IPS DF 4.7 (cell line): Measurements from ENCODE around the gene ANKRD53.

Source experiments
- DNase-seq: peaks from one replicate; pipeline ENCODE4 v3.0.0-alpha.2; 2013; ENCODE audit warnings: low spot score; ENCODE audit errors: extremely low read depth

Gene ANKRD53

DNA sequence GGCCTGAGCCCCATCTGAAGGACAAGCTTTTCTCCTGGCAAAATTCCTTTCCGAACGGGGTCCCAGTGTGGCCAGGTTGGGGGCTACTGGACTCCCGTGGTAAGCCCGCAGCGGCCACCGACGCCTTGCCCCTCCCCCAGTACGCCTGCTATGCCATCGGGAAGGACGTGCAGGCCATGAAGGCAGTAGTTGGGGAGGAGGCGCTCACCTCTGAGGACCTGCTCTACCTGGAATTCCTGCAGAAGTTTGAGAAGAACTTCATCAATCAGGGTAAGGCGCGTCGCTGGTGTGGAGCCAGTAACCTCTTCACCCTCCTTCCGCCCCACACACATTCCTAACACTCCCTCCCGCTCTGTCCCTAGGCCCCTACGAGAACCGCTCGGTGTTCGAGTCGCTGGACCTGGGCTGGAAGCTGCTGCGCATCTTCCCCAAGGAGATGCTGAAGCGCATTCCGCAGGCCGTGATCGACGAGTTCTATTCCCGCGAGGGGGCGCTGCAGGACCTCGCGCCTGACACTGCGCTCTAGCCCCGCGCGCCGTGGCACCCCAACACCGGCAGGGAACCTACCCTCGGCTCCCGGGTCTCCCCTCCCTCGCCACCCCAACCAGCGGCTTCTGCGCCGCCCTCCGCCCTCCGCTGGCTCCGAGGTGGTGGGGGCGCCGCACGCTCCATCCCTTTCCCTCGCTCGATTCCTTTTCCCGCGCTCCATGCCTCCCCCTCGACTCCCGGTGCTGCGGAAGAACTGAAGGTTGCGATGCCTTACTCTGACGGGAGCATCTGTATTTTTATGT, 13.6 kb upstream of the ANKRD53 start:
- no peak for DNase-seq

DNA sequence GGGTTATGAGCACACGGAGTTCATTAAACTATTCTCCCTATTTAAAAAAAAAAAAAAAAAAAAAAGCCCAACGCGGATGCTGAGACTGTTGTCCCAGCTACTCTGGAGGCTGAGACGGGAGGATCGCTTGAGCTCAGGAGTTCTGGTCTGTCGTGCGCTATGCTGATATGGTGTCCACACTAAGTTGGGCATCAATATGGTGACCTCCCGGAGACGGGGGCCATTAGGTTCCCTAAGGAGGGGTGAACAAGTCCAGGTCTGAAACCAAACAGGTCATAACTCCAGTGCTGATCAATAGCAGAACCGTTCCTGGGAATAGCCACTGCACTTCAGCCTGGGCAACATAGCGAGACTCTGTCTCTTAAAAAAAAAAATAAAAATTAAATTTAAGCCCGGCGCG, 12.9 kb upstream of the ANKRD53 start:
- DNase-seq, result no peak

DNA sequence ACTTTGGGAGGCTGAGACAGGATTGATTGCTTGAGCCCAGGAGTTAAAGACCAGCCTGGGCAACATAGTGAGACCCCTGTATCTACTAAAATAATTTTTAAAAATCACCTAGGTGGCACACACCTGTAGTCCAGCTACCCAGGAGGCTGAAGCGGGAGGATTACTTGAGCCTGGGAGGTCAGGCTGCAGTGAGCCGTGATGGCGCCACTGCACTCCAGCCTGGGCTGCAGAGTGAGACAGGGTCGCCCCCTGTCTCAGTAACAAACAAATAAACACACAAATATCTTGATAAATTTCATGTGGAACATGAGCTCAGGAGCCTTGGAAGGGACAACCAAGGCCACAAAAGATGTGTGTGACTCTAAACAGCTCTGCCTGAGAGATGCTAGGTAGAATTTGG, 11.7 kb upstream of the ANKRD53 start:
- no peak for DNase-seq

DNA sequence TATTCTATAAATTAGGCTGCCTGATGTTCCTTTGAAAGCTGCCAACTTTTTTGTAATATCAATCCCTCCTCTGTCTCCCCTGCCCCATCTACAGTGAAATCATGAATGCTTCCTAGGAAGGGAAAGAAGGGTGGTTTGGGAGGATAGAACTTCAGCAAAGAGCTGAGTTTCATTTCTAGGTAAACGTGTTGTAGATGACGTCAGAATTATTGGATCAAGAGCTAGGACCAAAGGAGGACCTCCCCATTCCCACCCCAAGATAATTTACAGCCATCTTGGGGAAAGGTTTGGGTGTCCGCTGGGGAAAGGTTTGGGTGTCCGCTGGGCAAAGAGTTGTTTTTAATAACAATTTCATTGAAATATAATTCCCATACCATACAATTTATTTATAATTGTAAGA, 11.2 kb upstream of the ANKRD53 start:
- no peak for DNase-seq

DNA sequence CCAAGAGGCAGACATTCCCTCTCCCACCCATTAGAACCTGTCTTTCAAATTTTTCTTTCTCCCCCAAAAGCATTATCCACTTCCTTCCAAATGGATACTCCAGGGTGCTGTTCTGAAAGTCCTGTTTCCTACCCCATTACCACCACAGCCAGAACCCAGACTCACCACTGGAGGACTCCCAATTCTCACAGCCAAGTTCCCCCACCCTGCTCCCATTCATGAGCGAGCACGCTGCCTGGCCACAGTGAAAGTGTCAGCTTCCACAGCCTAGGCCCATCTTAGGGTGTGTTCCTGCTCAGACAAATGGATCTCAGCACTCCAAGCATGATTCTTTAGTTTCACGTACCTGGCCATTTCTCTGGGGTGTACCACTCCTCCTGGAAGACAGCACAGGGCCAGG, 3.8 kb upstream of the ANKRD53 start:
- no peak for DNase-seq

DNA sequence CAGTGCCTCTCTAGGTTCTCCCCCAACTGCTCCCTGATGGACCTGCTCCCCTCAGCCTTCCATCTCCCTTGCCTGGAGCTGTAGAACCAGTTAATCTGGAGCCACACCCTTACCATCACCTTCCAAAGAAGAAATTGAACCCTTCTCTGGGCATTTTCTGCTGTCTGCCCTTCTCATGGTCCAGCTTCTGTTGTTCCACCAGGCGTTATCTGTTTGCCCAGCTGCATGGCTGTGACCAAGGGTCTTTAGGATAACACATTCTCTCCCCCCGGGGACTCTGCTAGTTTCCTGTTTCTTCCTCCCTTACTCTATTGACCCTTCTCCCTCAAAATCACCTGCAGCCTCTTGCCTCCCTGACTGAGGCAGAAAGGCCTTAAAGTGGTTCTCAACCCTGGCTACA, 3.2 kb upstream of the ANKRD53 start:
- DNase-seq, result no peak

DNA sequence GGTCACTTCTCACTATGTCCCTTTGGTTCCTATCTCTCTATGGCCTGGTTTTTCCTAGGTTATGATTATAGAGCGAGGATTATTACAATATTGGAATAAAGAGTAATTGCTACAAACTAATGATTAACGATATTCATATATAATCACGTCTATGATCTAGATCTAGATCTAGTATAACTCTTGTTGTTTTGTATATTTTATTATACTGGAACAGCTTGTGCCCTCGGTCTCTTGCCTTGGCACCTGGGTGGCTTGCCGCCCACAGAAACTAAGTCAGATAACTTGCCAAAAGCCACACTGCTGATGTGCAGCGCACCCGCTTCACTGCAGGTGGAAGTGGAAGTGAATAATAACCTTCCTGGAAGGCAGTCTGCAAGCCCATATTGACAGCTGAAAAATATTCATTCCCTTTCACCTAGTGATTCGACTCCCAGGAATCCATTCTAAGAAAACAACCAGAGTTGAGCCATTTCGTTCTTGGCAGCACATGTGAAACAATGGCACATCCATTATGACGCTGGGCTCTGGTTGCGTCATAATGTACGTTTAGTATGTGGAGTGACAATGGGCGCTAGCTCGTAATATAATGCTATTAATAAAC, 725 bp upstream of the ANKRD53 start:
- no peak for DNase-seq

DNA sequence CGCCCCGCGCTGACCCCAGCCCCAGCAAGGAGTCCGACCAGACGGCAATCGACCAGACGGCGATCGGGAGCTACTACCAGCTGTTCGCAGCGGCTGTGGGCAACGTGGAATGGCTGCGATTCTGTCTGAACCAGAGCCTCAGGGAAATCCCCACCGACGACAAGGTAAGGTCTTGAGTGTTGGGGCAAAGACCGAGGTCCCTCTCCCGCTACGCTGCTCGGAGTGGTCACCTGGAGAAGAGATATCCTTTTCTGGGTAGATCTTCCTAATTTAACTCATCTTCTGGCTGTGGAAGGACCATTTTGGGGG, 704 bp downstream of the ANKRD53 start:
- no peak for DNase-seq

DNA sequence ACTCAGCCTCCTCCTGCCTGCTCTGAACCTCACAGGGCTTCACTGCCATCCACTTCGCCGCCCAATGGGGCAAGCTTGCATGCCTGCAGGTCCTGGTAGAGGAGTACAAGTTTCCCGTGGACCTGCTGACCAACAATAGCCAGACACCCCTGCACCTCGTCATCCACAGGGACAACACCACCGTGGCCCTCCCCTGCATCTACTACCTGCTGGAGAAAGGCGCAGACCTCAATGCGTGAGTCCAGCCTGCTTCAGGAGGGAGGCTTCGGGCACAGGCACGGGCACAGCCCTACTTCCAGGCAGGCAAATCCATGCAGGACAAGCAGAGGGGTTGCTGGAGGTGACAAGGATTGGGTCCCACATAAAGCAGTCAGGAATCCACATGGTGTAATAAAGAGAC, 1.2 kb downstream of the ANKRD53 start:
- no peak for DNase-seq

DNA sequence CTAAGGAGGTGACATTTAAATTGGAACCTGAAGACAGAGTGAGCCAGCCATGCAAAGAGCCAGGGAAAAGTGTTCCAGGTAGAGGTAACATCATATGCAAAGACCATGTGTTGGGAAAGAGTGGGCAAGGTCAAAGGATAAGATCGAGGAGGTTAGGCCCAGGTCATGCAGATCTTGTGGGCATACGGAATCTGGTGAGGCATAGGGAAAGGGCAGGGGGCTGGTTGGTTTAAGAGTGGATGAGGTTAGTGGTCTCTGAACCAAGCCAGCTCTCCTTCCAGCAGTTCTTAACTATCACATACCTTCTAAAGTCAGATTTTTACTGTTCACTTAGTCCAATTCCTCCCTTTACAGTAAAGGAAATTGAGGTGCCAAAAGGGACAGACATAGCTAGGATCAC, 3.0 kb downstream of the ANKRD53 start:
- DNase-seq, result no peak

DNA sequence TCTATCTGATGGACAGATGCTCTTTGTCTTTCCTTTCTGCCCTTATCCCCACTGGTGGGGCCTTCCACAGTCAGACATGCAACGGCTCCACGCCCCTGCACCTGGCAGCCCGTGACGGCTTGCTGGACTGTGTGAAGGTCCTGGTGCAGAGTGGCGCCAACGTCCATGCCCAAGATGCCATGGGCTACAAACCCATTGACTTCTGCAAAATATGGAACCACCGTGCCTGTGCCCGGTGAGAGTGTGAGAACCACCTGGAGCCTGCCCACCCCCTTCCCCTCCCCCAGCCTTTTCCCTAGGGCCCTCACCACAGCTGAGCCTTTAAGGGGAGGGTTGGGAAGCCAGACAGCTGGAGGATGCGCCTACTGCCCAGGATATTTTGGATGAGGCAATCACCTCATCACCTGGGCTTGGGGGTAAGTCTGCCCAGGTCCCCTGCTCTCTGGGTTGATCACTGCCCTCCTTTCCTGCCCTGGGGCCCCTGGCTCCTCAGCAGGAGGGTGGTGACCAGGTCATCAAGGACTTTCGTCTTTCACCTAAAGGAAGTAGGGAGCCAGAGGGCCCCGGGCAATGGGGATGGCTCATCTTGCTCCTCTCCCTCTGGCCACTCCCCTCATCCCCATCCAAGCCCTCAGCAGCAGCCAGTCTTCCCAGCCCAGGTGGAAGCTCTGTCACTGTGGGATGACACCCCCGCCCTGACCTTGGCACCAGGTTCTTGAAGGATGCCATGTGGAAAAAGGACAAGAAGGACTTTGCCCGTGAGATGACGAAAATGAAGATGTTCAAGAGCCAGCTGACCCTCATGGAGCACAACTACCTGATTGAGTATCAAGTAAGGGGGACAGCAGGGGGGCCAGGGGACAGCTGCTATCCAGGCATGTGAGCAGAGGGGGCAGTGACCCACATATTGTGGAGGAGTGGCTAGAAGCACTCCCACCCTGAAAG, 3.7 kb downstream of the ANKRD53 start:
- DNase-seq, result no peak

DNA sequence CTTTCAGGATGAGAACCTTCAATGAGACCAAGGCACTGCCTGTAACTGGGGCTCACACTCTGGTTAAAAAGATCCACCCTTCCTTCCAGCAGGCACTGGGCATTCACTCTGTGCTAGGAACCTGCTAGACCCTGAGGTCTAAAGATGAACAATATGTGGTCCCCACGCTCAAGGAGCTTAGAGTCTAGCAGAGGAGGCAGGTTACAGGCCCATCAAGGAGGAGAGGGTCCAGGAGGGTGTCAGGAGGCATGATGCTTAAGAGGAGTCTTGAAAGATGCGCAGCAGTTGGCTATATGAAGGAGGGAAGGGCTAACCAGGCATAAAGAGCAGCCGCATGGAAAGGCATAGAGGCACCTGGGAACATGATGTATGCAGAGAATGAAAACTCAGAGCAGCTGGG, 4.5 kb downstream of the ANKRD53 start:
- DNase-seq, result no peak

DNA sequence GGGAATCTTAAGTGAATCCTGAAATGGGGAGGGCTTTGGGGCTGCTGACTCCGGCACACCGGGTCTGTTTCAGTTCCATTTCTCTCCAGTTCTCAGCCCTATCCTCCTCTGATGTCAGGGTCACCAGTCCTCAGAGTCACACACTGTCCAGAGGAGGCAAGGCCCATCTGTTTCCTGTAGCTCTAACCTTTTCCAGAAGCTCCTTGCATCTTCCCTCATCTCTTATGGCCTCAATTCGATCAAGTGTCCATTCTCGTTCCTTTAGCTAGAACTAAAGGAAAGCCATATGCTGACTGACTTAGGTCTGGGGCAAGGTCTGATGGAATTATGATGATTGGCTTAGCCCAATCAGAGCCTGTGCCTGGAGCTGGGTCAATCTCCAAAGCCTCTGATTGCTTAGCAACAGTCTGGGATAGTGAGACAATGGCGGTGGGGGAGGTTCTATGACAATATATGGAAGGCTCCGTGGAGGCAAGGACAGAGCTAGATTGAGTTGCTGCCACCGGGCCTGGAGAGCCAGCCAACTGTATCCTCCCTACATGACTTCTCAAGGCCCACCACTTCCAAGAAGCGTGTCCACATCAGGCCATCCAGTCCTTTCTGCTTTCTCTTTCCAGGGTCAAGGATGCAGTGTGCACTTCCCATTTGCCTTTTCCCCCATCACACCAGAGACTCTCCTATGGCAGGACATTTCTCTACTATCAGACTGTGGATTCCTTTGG, 5.2 kb downstream of the ANKRD53 start:
- DNase-seq, result no peak

DNA sequence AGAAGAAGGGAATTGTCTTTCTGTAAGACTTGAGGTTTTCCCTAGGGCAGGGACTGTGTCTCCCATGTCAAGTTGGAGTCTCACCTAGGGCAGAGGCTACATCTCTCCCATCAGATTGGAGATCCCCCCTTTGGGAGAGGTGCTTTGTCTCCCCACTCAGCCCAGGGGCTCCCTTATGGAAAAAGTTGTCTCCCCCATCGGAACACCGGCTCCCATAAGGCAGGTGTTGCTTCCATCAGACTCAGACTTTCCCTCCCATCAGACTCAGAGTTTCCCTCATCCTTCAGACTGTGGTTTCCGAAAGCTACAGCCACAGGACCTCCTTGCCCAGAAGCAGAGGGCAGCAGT, 5.8 kb downstream of the ANKRD53 start:
- no peak for DNase-seq

DNA sequence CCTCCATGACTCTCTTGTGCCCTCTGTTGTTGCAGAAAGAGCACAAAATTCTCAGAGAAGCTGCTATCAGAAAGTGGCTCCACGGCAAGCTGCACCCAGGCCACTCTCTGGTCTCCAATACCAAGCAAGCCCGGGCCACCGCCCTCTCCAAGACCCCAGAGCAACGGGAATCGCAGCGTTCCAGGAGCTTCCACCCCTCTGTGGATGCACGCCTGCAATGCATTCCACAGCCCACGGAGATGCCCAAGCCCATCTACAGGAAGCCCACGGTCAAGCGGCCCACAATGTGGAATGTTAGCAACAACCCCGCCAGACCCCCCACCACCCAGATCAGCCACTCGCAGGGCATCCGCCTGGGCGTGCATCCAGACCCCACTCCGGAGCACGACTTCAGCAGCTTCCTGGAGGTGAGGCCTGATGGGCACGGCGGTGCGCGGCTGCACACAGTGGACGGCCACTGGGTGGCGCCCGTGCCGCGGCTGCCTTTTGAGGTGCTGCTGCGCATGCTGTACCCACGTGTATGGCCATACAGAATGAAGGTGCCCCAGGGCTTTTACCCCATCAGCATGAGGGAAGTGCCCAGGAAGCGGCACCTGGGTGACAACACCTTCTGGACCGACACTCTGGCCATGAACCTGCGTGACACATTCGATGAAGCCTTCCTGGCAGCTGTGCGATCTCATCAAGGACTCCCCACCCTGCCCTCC, 6.3 kb downstream of the ANKRD53 start:
- no peak for DNase-seq

DNA sequence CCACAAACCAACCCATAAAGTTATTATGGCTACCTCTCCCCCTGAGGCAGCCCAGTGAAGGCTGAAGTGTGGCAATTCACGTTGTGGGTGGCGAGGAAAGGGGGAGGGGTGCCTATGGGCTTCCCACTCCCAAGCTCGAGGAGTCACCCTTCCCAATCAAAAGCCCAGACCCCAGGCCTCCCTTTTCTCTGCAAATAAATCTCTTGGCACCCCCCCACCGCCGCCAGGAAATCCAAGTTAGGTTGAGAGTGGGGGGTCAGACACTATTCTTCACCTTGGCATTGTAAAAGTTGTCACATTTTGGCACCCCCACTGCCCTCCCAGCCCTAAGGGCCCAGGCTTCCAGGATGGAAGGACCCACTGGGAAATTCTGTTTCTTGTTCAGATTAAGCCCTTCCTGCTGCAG, 6.9 kb downstream of the ANKRD53 start:
- DNase-seq, result no peak

DNA sequence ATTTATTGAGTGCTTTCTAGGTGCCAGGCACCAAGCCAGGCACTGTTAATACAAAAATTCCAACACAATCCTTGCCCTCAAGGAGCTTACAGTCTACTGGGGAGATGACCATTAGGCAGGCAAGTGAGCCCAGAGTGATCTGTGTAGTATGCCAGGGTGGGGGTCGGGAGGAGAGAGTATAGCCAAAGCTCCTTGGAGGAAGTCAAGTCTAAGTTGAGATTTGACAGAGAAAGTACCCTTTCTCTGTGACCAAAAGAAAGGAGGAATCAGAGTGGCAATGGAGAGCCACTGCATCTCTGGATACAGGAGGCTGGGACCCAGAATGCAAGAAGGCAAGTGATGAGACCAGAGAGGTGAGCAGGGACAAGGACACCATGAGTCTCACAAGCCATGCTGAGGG, 7.5 kb downstream of the ANKRD53 start:
- no peak for DNase-seq

DNA sequence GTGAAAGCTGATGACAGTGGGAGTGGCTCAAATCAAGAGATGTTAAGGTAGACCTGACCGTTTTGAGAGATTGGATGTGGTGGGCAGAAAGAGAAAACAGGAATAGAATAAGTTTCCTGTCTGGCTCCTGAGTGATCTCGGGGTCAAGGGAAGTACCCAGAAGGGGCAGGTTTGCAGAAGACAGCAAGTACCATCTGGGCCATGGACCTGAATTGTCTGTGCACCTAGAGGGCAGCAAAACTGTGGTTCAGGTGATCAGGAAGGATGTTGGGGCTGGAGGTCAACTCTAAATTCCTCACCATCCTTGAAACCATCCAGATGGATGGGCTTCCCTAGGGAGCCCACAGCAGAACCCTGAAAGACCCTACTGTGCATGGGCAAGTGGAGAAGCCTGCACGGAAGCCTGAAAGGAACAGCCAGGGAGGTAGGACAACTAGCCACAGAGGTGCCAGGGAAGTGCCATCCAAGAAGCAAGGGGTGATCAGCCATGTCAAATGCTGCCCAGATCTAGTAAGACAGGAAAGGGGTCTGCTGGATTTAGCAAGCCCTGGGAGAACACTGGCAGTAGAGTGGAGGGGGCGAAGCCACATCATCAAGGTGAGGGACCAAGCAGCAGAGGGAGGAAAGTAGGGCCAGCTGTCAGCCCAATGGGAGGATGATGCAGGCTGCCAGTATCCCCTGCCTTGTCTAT, 8.2 kb downstream of the ANKRD53 start:
- DNase-seq, result no peak

DNA sequence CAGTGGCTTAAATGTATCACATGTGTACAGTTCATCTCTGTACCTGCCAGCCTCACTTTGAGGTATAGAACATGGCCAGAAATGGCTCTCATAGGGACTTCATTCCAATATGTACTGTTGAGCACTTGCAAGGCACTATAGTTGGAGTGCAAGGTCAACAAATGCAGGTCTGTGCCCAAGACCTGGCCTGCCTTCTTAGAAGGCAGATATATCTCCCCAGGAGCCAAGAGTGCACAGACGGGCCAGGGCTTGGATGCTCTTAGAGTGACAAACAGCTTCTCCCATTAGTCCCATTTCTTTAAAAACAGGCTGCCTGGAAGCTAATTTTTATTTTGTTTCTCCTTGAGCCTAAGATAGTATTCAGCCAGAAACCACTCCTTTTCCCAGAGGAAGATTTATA, 9.0 kb downstream of the ANKRD53 start:
- no peak for DNase-seq

DNA sequence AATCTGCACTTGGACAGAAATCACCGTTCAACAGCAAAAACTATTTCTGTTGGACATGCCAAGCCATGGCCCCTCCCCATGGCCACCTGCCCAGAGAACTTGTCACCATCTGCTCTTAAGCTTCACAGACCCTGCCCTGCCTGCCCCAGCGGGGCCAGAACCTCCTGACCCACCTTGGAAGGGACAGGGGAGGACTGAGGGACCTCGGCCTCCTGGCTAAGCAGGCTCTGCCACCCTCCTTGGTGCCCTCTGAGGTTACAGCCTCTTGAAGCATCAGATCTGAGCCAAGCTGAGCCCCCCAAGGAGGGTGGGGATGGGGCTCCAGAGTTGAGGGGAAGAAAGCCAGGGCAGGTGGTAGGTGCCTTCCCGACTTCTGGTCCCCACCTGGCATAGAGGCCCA, 9.7 kb downstream of the ANKRD53 start:
- no peak for DNase-seq
